ENCODE data around the gene FRMD8. TPM values are rescaled to one million over a fixed set of nuclear protein-coding genes. Genes with fewer than 3 reads are reported as not detected.
"Not testable (repeated sequence)": the region's sequence is repeated elsewhere in the genome, so short reads cannot be mapped to it uniquely, and the experiment has no call there.

The FRMD8 gene
- total RNA-seq, 1 donor from 2014 or later = 65.9 TPM

- ATAC-seq = no peak
- intact Hi-C loops (cut with DNase I) = no loop called here
- peak; percentile 49 for DNase-seq (ENCODE audit: low spot score)
These were observed 53.1 kb downstream of the FRMD8 start for GRCh38 chr11:65439331-65440181.

- DNase-seq (ENCODE audit: low spot score) (peak; percentile 51), ATAC-seq (no peak)
- intact Hi-C loops (cut with DNase I) = no loop called here
These were observed 54.5 kb downstream of the FRMD8 start for GRCh38 chr11:65440831-65441499.

DNA sequence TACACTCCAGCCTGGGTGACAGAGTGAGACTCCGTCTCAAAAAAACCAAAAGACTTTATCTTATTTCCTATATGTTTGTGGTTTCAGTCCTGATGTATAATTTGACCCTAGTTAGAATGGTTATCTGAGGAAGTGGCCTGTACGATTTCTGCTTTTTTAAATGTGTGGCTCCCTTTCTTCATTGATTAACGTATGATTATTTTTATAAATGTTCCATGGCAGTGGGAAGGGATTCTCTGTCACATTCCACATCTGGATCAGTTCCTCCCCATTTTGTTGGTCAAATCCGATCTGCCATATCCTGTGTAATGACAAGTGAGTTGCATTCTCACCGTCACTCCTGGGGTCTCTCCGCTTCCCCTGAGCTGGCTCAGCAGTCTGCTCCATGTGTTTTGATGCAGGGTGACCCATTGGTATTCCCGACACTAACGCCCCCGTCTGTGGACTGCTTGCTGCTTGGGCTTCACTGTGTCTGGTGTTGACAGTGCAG is 56.5 kb downstream of the FRMD8 start:
- peak; percentile 54 for DNase-seq (ENCODE audit: low spot score)
- no peak for ATAC-seq
- intact Hi-C loops (cut with DNase I) = no loop called here

GRCh38 chr11:65444314-65445051 is 58.0 kb downstream of the FRMD8 start:
- ATAC-seq = peak; percentile 1
- intact Hi-C loops (cut with DNase I) = no loop called here

DNA sequence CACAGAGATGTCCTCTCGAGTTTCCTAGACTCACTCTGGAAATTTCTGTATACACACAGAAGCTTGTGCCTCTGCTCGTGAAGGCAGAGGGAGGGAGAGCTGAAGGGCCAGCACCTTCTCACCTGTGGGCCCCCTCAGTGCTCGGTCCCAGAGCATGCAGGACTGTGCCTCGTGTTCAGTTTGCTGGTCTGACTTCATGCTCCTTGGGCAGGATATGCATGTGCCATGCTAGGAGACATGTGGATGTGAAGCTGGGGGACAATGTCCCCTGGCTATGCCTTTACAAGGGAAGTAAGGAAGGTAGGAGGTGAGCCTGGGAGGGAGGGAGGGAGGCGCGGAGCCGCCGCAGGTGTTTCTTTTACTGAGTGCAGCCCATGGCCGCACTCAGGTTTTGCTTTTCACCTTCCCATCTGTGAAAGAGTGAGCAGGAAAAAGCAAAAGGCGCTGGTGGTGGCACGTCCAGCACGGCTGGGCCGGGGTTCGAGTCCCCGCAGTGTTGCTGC is 58.7 kb downstream of the FRMD8 start:
- ATAC-seq (no peak), DNase-seq (ENCODE audit: low spot score) (no peak)

More at GRCh38 chr11:65444314-65445051, 58.0 kb downstream of the FRMD8 start:
- DNase-seq (ENCODE audit: low spot score) = peak; percentile 67

GRCh38 chr11:65445604-65446445 is 59.4 kb downstream of the FRMD8 start:
- intact Hi-C loops (cut with DNase I) = no loop called here
- ATAC-seq = peak; percentile 13
- peak; percentile 64 for DNase-seq (ENCODE audit: low spot score)

More for the DNA sequence above, 58.7 kb downstream of the FRMD8 start:
- intact Hi-C loops (cut with DNase I) = no loop called here

GRCh38 chr11:65446446-65447277 is 60.2 kb downstream of the FRMD8 start:
- peak; percentile 65 for DNase-seq (ENCODE audit: low spot score)
- intact Hi-C loops (cut with DNase I) = no loop called here
- ATAC-seq = peak; percentile 20

GRCh38 chr11:65448074-65448417 is 61.6 kb downstream of the FRMD8 start:
- no peak for DNase-seq (ENCODE audit: low spot score)
- no peak for ATAC-seq
- intact Hi-C loops (cut with DNase I) = no loop called here

DNA sequence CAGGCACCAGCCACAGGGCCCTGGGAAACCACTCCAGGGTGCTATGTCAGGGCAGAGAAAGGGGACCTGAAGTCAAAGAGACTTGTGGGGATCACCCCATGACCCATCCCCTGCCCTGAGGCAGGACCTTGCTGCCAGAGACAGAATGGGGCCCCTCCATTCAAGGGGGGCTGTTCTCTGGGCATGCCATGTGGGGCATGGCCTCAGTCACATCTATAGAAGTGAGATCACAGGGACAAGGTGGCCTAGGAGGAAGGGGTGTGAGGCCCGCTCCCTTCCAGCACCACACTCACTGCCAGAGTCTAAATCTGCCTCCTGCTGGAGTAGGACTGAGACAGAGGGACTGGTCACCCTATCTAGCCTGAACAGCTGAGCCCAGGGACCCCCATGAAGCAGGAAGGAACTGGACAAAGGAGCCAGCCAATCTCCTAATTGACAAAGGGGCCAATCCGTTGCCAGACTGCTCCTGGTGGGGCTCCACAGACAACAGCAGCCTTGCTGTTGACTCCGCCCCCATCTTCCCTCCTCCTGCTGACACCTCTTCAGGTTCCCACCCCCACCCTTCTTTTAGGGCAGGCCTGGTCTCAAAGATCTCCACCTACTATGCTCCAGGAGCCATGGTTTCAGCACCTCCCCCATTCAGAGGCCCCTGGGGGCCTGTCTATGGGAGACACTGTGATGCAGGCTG is 62.1 kb downstream of the FRMD8 start:
- DNase-seq (ENCODE audit: low spot score) (peak; percentile 53), ATAC-seq (peak; percentile 0)
- intact Hi-C loops (cut with DNase I) = no loop called here

GRCh38 chr11:65451301-65451700 is 64.9 kb downstream of the FRMD8 start:
- ATAC-seq = not testable (repeated sequence)
- intact Hi-C loops (cut with DNase I) = loop anchor here (5.0 kb wide), 1 partner anchor 381 kb away; the partner anchor contains the start of gene SNX32
- peak; percentile 52 for DNase-seq (ENCODE audit: low spot score)

- DNase-seq (ENCODE audit: low spot score); ATAC-seq: not testable (repeated sequence)
- intact Hi-C loops (cut with DNase I) = loop anchor here (5.0 kb wide), 1 partner anchor 380 kb away; the partner anchor contains the start of gene SNX32
These were observed 65.8 kb downstream of the FRMD8 start for GRCh38 chr11:65452259-65452658.

DNA sequence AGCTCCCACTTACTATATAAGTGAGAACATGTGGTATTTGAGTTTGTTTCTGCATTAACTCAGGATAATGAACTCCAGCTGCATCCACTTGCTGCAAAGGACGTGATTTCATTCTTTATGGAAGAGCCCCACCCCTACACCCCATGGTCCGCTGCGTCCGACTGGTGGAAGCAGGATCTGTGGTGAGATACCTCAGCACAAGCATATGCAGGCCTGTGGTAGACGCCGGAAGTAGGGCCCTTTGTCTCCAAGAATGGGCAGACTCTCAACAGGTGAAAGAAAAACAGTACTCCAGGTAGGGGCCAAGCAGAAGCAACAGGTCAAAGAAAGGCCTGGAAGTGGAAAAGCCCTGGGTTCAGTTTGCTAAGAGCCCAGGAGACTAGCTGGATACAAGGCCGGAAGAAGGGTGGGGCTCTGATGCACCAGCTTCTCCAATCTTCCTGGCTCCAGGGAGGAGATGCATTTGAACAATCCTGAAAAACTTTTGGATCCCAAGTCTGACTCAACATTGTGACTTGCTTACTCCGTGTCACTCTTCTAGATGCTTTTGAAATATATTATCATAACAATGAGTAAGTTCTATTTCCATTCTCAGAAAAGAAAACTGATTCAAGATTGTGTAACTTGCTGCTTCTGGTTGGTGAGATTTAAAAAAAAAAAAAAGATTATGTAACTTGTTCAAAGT is 66.5 kb downstream of the FRMD8 start:
- intact Hi-C loops (cut with DNase I) = loop anchor here (5.0 kb wide), 1 partner anchor 379 kb away; the partner anchor contains the start of gene SNX32
- DNase-seq (ENCODE audit: low spot score) = peak; percentile 55
- no peak for ATAC-seq

DNA sequence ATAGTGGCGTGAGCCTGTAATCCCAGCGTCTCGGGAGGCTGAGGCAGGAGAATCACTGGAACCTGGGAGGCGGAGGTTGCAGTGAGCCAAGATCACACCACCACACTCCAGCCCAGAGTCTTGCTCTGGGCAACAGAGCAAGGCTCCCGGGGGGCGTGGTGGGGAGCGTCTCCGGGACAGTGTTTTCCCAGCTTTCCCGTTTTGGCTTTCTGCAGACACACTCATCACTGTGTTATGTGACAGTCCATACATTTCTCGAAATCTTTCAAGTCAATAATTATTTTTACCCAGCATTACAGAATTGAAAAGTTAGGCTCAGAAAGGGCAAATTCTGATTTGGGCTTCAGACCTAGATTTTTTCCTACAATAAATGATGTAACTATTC is 67.9 kb downstream of the FRMD8 start:
- DNase-seq (ENCODE audit: low spot score) = peak; percentile 57
- ATAC-seq = peak; percentile 29
- intact Hi-C loops (cut with DNase I) = loop anchor here (5.0 kb wide), 1 partner anchor 378 kb away; the partner anchor contains the start of gene SNX32

DNA sequence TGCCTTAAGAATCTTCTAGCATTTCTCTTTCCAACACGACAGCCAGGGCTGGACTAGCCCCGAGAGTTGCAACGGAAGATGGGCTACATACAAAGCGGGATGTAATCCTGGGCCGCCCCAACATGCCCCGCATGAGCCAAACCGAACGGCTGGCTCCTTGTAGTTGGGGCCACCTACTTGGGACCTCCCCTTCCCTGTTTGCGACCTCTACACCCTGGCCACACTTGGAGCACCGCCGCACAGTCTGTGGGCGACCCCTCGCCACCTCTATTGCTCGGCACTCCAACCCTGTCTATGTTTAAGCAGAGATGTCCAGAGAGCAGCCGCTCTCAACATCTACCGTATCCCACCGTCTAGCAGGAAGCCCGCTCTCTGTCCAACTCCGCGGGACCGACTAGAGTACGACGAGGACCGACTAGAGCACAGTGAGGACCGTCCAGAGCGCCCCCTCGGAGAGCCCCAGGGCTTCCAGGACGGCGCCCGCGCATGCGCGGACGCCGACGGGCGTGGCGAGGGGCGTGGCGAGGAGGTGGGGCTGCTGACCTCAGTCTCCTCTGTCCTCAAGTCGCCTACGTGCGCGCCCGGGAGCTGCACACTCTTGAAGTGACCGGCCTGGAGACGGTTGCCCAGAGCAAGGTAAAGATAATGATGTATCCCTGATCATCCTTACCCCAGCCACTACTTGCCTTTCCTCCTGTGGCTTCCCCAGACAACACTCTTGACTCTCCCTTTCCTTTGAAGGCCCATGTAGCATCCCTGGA is 68.4 kb downstream of the FRMD8 start:
- DNase-seq (ENCODE audit: low spot score) (peak; percentile 95), ATAC-seq (peak; percentile 95)
- intact Hi-C loops (cut with DNase I) = loop anchor here (5.0 kb wide), 1 partner anchor 377 kb away; the partner anchor contains the start of gene SNX32

DNA sequence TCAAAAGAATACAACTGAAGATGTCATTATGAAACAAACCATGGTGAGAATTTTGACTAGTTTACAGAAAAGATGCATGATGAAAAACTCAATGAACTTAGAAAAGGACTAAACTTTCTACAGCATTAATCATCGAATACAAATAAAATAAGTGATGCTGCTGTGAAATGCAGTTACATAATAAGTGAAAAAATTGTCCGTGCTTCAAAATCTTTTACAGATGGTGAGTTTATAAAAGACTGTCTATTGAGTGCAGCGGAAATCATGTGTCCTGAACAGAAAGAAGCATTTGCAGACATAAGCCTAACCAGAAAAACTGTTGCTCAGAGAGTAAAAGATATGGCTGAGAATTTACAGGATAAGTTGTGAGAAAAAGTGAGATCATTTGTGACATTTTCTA is 70.0 kb downstream of the FRMD8 start:
- DNase-seq (ENCODE audit: low spot score) = no peak
- intact Hi-C loops (cut with DNase I) = no loop called here

More for the DNA sequence above, 70.0 kb downstream of the FRMD8 start:
- no peak for ATAC-seq
